VCaP (cell line): Measurements from ENCODE around the gene STX1B.
"Not testable (repeated sequence)": the region's sequence is repeated elsewhere in the genome, so short reads cannot be mapped to it uniquely, and the experiment has no call there.

ENCODE experiments used
- H3K27ac ChIP-seq: fragments of 450-650 bp; 2 replicates; pipeline ENCODE4 v1.5.1; 2017
- CTCF ChIP-seq: fragments of 450-650 bp; conservative IDR thresholded peaks from 2 replicates; pipeline ENCODE4 v1.5.1; 2017; ENCODE audit warnings: mild to moderate bottlenecking, moderate library complexity

The STX1B gene

GRCh38 chr16:31023627-31024226 lies 13.3 kb upstream of the STX1B start:
- no peak for TF ChIP-seq CTCF
- no peak overlapping the region for H3K27ac ChIP-seq

GRCh38 chr16:31023252-31023602 lies 12.8 kb upstream of the STX1B start:
- H3K27ac ChIP-seq, result no peak overlapping the region
- TF ChIP-seq CTCF, result no peak

- TF ChIP-seq CTCF, result no peak
- no peak overlapping the region for H3K27ac ChIP-seq
These were observed 12.3 kb upstream of the STX1B start for GRCh38 chr16:31022544-31023251.

GRCh38 chr16:31020536-31020935 lies 10.1 kb upstream of the STX1B start:
- TF ChIP-seq CTCF, result no peak
- H3K27ac ChIP-seq, result no peak overlapping the region

GRCh38 chr16:31017756-31018155 lies 7.3 kb upstream of the STX1B start:
- H3K27ac ChIP-seq, result not testable (repeated sequence)

GRCh38 chr16:31016018-31016417 lies 5.6 kb upstream of the STX1B start:
- no peak overlapping the region for H3K27ac ChIP-seq
- no peak for TF ChIP-seq CTCF

- H3K27ac ChIP-seq, result not testable (repeated sequence)
These were observed 2.9 kb upstream of the STX1B start for GRCh38 chr16:31013292-31013691.

- not testable (repeated sequence) for H3K27ac ChIP-seq
These were observed 1.4 kb upstream of the STX1B start for GRCh38 chr16:31011815-31012214.

GRCh38 chr16:31009894-31010584 lies 399 bp downstream of the STX1B start:
- no peak for TF ChIP-seq CTCF
- no peak overlapping the region for H3K27ac ChIP-seq
